WTC11 (cell line): ENCODE results near the gene COBLL1. TPM values are rescaled to one million over a fixed set of nuclear protein-coding genes. Genes with fewer than 3 reads are reported as not detected.

Experiments
- ATAC-seq: fragments of 200-7000 bp; cut with Tn5 transposase; 2 replicates; pipeline ENCODE4 v1.10.0; 2021; ENCODE audit warnings: mild to moderate bottlenecking, moderate library complexity
- CTCF ChIA-PET: fragments of 300-600 bp; sonication (Branson Sonifier 250); formaldehyde crosslinking; loops from one replicate; lab custom pipeline; 2021; ENCODE audit warnings: antibody characterized with exemption; lab: Charles Lee
- POLR2A ChIA-PET: fragments of 350-600 bp; sonication (Branson Sonifier 250); formaldehyde crosslinking; loops from one replicate; lab custom pipeline; 2021; ENCODE audit warnings: antibody characterized with exemption; lab: Charles Lee
- DNase-seq: peaks from one replicate; pipeline ENCODE4 v3.0.0; 2021; ENCODE audit warnings: low spot score
- H3K27ac Mint-ChIP-seq: 2 replicates; pipeline ENCODE4 v1.8.0; 2021; ENCODE audit warnings: mixed read lengths
- H3K27me3 Mint-ChIP-seq: 2 replicates; pipeline ENCODE4 v1.8.0; 2021; ENCODE audit warnings: low read depth, mild to moderate bottlenecking, moderate library complexity, mixed read lengths
- H3K36me3 Mint-ChIP-seq: 2 replicates; pipeline ENCODE4 v1.8.0; 2021; ENCODE audit warnings: mixed read lengths
- H3K4me1 Mint-ChIP-seq: 2 replicates; pipeline ENCODE4 v1.8.0; 2022; ENCODE audit warnings: mixed read lengths
- H3K4me3 Mint-ChIP-seq: 2 replicates; pipeline ENCODE4 v1.8.0; 2021; ENCODE audit warnings: mild to moderate bottlenecking, moderate library complexity, mixed read lengths
- H3K9me3 Mint-ChIP-seq: 2 replicates; pipeline ENCODE4 v1.8.0; 2021; ENCODE audit warnings: mixed read lengths
- CBFB ChIP-seq: sonication (generic); formaldehyde crosslinking; IDR thresholded peaks from 2 replicates; pipeline ENCODE4 v1.8.1; 2022; ENCODE audit warnings: mild to moderate bottlenecking, low read depth, missing genetic modification reagents
- CREB1 ChIP-seq: sonication (generic); formaldehyde crosslinking; IDR thresholded peaks from 2 replicates; pipeline ENCODE4 v1.8.0; 2023; ENCODE audit warnings: mild to moderate bottlenecking, missing genetic modification reagents
- IRF2 ChIP-seq: sonication (generic); formaldehyde crosslinking; IDR thresholded peaks from 2 replicates; pipeline ENCODE4 v1.8.0; 2022; ENCODE audit warnings: low read depth, missing genetic modification reagents, borderline replicate concordance
- KAT7 ChIP-seq: sonication (generic); formaldehyde crosslinking; IDR thresholded peaks from 2 replicates; pipeline ENCODE4 v1.8.1; 2023; ENCODE audit warnings: missing genetic modification reagents, mild to moderate bottlenecking, borderline replicate concordance
- NFE2L1 ChIP-seq: sonication (generic); formaldehyde crosslinking; IDR thresholded peaks from 2 replicates; pipeline ENCODE4 v1.8.1; 2023; ENCODE audit warnings: missing genetic modification reagents
- OVOL2 ChIP-seq: fragments of 250-450 bp; sonication (Bioruptor Pico); IDR thresholded peaks from 2 replicates; pipeline ENCODE4 v1.9.0; 2021; ENCODE audit warnings: mild to moderate bottlenecking, borderline replicate concordance
- SMAD3 ChIP-seq: sonication (generic); formaldehyde crosslinking; IDR thresholded peaks from 2 replicates; pipeline ENCODE4 v1.8.0; 2022; ENCODE audit warnings: missing genetic modification reagents, mild to moderate bottlenecking, borderline replicate concordance
- SOX15 ChIP-seq: fragments of 250-450 bp; sonication (Bioruptor Pico); IDR thresholded peaks from 2 replicates; pipeline ENCODE4 v1.9.0; 2021; ENCODE audit warnings: mild to moderate bottlenecking
- ZNF416 ChIP-seq: fragments of 250-450 bp; sonication (Bioruptor Pico); IDR thresholded peaks from 2 replicates; pipeline ENCODE4 v1.9.0; 2021; ENCODE audit warnings: mild to moderate bottlenecking, inconsistent platforms
- total RNA-seq: library from RNA; stranded (reverse); gene quantifications from 3 replicates; pipeline ENCODE4 v1.2.3, GENCODE V29; 2021
- TF ChIP-seq, protein P1 (sequence below): fragments of 250-450 bp; sonication (Bioruptor Pico); IDR thresholded peaks from 2 replicates; pipeline ENCODE4 v1.9.0; 2021; ENCODE audit warnings: mild to moderate bottlenecking
- TF ChIP-seq, protein P2 (sequence below): sonication (generic); formaldehyde crosslinking; IDR thresholded peaks from 2 replicates; pipeline ENCODE4 v1.8.1; 2023; ENCODE audit warnings: mild to moderate bottlenecking, missing genetic modification reagents
- TF ChIP-seq, protein P3 (sequence below): fragments of 200-600 bp; IDR thresholded peaks from 2 replicates; pipeline ENCODE4 v1.8.0; 2022; ENCODE audit warnings: antibody characterized with exemption
- TF ChIP-seq, protein P4 (sequence below): sonication (generic); formaldehyde crosslinking; IDR thresholded peaks from 2 replicates; pipeline ENCODE4 v1.8.1; 2022; ENCODE audit warnings: low read depth, missing genetic modification reagents, borderline replicate concordance
- TF ChIP-seq, protein P5 (sequence below): sonication (generic); formaldehyde crosslinking; IDR thresholded peaks from 2 replicates; pipeline ENCODE4 v1.8.1; 2023; ENCODE audit warnings: mild to moderate bottlenecking, missing genetic modification reagents, moderate library complexity
- TF ChIP-seq, protein P6 (sequence below): sonication (generic); formaldehyde crosslinking; IDR thresholded peaks from 2 replicates; pipeline ENCODE4 v1.8.1; 2023; ENCODE audit warnings: mild to moderate bottlenecking, missing genetic modification reagents, borderline replicate concordance

The COBLL1 gene
- total RNA-seq, 1 experiment from 2014 or later = 5.8 TPM

DNA sequence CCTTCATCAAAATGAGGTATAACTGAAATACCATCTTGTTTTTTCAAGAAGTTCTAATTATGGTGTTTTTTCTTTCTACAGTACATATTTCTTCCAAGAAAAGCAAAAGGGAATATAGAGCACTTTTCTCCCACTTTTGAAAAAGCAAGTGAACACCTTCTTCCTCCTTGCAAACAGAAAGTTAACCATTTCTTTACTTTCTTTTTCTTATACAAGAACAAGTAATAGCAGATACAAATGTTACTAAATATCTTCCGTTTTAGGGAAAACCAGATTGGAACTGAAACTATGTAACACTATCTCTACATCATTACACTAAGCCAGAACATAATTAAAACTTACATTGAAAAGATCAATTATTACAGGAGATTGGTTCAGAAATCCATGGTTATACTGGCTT is 44.0 kb downstream of the COBLL1 start:
- Mint-ChIP-seq H3K9me3 (no peaks in the 10 kb centered on the region), H3K4me1 (peaks cover 4% of the 10 kb centered on the region), H3K4me3 (no peak overlapping the region), H3K27ac (no peak overlapping the region), H3K36me3 (no peaks in the 10 kb centered on the region), H3K27me3 (no peaks in the 10 kb centered on the region)
- ChIA-PET CTCF (no interaction called here), POLR2A (no interaction called here)
- ATAC-seq (no peak), DNase-seq (no peak)
- TF ChIP-seq, protein P1, sequence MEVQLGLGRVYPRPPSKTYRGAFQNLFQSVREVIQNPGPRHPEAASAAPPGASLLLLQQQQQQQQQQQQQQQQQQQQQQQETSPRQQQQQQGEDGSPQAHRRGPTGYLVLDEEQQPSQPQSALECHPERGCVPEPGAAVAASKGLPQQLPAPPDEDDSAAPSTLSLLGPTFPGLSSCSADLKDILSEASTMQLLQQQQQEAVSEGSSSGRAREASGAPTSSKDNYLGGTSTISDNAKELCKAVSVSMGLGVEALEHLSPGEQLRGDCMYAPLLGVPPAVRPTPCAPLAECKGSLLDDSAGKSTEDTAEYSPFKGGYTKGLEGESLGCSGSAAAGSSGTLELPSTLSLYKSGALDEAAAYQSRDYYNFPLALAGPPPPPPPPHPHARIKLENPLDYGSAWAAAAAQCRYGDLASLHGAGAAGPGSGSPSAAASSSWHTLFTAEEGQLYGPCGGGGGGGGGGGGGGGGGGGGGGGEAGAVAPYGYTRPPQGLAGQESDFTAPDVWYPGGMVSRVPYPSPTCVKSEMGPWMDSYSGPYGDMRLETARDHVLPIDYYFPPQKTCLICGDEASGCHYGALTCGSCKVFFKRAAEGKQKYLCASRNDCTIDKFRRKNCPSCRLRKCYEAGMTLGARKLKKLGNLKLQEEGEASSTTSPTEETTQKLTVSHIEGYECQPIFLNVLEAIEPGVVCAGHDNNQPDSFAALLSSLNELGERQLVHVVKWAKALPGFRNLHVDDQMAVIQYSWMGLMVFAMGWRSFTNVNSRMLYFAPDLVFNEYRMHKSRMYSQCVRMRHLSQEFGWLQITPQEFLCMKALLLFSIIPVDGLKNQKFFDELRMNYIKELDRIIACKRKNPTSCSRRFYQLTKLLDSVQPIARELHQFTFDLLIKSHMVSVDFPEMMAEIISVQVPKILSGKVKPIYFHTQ (CRISPR knock-in tag) = no peak
- no peak for TF ChIP-seq KAT7 (CRISPR knock-in tag)
- no peak for TF ChIP-seq SOX15
- TF ChIP-seq, protein P2, sequence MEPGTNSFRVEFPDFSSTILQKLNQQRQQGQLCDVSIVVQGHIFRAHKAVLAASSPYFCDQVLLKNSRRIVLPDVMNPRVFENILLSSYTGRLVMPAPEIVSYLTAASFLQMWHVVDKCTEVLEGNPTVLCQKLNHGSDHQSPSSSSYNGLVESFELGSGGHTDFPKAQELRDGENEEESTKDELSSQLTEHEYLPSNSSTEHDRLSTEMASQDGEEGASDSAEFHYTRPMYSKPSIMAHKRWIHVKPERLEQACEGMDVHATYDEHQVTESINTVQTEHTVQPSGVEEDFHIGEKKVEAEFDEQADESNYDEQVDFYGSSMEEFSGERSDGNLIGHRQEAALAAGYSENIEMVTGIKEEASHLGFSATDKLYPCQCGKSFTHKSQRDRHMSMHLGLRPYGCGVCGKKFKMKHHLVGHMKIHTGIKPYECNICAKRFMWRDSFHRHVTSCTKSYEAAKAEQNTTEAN (CRISPR knock-in tag) = no peak
- TF ChIP-seq, protein P3, sequence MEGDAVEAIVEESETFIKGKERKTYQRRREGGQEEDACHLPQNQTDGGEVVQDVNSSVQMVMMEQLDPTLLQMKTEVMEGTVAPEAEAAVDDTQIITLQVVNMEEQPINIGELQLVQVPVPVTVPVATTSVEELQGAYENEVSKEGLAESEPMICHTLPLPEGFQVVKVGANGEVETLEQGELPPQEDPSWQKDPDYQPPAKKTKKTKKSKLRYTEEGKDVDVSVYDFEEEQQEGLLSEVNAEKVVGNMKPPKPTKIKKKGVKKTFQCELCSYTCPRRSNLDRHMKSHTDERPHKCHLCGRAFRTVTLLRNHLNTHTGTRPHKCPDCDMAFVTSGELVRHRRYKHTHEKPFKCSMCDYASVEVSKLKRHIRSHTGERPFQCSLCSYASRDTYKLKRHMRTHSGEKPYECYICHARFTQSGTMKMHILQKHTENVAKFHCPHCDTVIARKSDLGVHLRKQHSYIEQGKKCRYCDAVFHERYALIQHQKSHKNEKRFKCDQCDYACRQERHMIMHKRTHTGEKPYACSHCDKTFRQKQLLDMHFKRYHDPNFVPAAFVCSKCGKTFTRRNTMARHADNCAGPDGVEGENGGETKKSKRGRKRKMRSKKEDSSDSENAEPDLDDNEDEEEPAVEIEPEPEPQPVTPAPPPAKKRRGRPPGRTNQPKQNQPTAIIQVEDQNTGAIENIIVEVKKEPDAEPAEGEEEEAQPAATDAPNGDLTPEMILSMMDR = no peak
- no peak for TF ChIP-seq CBFB

DNA sequence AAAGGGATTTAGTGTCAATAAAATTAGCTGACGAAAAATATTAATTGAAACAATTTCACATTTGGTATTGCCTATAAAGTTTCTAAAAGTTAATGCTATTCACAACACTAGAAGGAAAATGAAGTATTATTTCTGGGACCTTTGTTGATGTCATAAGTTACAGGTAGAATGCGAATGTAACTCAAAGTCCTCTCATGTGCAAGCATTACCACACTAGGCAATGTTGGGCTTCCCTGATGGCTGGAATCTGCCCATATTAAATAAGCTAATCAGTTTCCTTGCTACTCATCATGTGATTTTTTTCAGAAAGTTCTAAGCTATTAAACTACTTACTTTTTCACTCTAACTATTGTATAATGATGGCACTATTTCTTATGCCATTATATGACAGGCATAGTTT is 44.6 kb downstream of the COBLL1 start:
- DNase-seq (no peak), ATAC-seq (no peak)
- TF ChIP-seq SMAD3 (CRISPR knock-in tag) (no peak), CREB1 (CRISPR knock-in tag) (no peak), NFE2L1 (no peak), OVOL2 (CRISPR knock-in tag) (no peak), IRF2 (CRISPR knock-in tag) (no peak), ZNF416 (no peak)
- TF ChIP-seq, protein P4, sequence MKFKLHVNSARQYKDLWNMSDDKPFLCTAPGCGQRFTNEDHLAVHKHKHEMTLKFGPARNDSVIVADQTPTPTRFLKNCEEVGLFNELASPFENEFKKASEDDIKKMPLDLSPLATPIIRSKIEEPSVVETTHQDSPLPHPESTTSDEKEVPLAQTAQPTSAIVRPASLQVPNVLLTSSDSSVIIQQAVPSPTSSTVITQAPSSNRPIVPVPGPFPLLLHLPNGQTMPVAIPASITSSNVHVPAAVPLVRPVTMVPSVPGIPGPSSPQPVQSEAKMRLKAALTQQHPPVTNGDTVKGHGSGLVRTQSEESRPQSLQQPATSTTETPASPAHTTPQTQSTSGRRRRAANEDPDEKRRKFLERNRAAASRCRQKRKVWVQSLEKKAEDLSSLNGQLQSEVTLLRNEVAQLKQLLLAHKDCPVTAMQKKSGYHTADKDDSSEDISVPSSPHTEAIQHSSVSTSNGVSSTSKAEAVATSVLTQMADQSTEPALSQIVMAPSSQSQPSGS (CRISPR knock-in tag) = no peak
- TF ChIP-seq, protein P5, sequence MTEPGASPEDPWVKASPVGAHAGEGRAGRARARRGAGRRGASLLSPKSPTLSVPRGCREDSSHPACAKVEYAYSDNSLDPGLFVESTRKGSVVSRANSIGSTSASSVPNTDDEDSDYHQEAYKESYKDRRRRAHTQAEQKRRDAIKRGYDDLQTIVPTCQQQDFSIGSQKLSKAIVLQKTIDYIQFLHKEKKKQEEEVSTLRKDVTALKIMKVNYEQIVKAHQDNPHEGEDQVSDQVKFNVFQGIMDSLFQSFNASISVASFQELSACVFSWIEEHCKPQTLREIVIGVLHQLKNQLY (CRISPR knock-in tag) = no peak
- CTCF ChIA-PET = no interaction called here
- Mint-ChIP-seq H3K27ac (no peak overlapping the region), H3K36me3 (no peaks in the 10 kb centered on the region), H3K9me3 (no peaks in the 10 kb centered on the region), H3K4me3 (no peak overlapping the region), H3K27me3 (no peaks in the 10 kb centered on the region), H3K4me1 (peaks cover 4% of the 10 kb centered on the region)
- POLR2A ChIA-PET = no interaction called here

DNA sequence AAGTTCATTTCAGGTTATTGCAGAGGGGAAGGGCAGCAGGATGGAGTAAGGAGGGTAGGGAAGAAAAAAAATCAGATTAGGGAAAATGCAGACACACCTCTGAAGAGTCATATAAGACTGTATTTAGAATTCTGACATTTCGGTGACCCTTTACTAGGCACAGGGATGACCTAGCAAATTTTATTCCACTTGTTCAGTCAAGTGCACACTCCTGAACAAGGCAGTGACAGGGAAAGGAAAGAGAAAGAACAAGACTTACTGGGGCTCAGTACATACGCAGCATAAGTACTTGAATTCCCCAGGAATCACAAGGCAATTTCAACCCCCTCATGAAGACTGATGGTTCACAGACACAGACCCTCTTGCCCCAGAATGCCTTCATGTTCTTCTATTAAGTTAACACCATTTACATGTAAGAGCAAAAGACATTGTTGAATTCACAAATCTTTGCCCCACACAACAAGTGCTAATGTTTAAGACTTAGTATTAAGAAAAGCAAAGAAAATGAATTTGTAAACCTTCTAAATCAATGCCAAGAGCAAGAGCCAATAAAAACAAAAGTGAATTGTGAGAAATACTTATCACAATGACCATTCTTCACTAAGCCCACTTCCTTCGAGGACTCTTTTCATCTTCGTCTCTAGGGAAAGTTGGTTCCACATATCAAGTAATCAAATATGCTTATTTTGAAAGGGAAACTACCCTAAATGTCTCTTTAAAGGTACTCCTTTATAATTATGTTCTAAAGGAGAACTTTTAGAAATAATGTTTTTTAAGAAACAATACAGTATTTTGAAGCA is 47.0 kb downstream of the COBLL1 start:
- Mint-ChIP-seq H3K36me3 (no peaks in the 10 kb centered on the region), H3K9me3 (no peaks in the 10 kb centered on the region), H3K27ac (no peak overlapping the region)

More for the DNA sequence above, 47.0 kb downstream of the COBLL1 start:
- Mint-ChIP-seq H3K4me3 (no peak overlapping the region), H3K27me3 (no peaks in the 10 kb centered on the region), H3K4me1 (peaks cover 4% of the 10 kb centered on the region)
- TF ChIP-seq, protein P5 (CRISPR knock-in tag) = no peak
- TF ChIP-seq, protein P6, sequence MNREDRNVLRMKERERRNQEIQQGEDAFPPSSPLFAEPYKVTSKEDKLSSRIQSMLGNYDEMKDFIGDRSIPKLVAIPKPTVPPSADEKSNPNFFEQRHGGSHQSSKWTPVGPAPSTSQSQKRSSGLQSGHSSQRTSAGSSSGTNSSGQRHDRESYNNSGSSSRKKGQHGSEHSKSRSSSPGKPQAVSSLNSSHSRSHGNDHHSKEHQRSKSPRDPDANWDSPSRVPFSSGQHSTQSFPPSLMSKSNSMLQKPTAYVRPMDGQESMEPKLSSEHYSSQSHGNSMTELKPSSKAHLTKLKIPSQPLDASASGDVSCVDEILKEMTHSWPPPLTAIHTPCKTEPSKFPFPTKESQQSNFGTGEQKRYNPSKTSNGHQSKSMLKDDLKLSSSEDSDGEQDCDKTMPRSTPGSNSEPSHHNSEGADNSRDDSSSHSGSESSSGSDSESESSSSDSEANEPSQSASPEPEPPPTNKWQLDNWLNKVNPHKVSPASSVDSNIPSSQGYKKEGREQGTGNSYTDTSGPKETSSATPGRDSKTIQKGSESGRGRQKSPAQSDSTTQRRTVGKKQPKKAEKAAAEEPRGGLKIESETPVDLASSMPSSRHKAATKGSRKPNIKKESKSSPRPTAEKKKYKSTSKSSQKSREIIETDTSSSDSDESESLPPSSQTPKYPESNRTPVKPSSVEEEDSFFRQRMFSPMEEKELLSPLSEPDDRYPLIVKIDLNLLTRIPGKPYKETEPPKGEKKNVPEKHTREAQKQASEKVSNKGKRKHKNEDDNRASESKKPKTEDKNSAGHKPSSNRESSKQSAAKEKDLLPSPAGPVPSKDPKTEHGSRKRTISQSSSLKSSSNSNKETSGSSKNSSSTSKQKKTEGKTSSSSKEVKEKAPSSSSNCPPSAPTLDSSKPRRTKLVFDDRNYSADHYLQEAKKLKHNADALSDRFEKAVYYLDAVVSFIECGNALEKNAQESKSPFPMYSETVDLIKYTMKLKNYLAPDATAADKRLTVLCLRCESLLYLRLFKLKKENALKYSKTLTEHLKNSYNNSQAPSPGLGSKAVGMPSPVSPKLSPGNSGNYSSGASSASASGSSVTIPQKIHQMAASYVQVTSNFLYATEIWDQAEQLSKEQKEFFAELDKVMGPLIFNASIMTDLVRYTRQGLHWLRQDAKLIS (CRISPR knock-in tag) = no peak
- ATAC-seq (no peak), DNase-seq (no peak)
- POLR2A ChIA-PET = no interaction called here
- CTCF ChIA-PET = no interaction called here
